ENCODE results near the gene TENM3.

Gene TENM3

GRCh38 chr4:182255441-182256190, 12.4 kb downstream of the TENM3 start:
- no peak for DNase-seq

GRCh38 chr4:182257016-182257415, 13.8 kb downstream of the TENM3 start:
- no peak for DNase-seq

DNA sequence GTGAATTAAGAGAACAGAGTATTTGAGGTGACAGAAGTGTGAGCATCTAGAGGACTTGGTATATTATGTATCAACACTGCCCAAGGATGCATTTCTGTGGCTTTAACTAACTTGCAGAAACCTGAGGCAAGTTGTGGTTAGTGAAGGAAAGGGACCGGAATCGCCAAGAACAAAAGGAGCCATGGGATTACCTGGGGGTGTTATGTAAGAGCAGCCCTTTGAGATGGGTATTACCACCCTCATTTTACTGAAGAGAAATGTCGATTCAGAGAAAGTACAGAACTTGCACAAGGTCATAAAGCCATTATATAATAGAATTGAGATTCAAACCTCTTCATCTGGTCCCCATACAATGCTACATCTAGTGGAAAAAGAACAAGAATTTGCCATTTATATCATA, 14.3 kb downstream of the TENM3 start:
- DNase-seq, result no peak

DNA sequence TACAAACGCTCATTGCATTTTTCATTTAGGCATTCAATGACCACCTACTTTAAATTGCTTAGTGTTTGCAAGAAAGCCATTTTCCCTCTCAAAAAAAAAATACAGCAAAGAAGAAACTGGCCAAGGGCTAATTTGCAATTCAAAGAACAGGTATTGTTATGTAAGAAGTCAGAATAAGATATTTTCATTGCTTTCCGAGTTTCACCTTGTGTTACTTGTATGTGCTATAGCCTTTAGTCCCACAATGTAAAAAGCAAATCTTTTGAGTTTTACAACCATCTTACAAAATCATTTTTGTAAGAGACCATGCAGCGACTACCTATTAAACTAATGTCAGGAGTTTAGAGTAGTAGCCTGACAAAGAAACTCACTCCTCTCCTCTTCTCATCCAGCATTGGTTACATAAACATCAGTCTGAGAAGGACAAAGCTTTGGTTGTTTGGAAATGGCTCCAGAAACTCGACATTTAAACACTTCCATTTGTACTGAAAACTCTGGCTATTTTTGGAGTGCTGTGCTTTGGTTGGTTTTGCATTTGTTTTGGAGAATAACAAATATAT, 15.3 kb downstream of the TENM3 start:
- no peak for DNase-seq

GRCh38 chr4:182261651-182262223, 18.5 kb downstream of the TENM3 start:
- DNase-seq, result no peak

GRCh38 chr4:182263562-182263961, 20.4 kb downstream of the TENM3 start:
- no peak for DNase-seq

DNA sequence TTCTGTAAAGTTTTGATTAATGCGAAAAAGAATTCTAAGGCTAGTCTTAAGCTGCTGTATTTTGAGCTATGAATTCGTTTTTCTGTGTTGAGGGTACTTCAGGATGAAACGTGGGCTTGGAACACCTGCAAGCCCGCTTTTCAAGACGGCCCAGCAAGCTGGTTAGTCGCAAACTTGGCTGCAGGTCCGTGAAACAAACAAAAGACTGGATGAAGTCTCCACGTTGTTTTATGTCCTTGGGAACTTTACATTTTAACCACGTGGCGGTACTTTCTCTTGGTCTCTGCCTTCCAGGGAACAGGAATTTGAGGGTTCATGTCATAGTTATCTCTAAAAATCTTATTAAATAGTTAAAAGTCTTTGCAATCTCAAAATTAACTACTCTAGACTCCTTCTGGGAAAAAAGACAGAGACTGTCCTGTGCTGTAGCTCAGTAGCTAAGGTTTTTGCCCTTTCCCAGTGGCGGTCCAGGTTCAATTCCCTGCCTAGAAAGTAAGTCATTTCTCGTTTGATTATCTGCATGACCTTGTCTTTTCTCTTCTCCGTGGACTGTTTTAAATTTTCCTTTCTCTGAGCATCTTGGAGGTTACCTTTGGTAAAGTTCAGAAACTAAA, 21.0 kb downstream of the TENM3 start:
- DNase-seq, result no peak

DNA sequence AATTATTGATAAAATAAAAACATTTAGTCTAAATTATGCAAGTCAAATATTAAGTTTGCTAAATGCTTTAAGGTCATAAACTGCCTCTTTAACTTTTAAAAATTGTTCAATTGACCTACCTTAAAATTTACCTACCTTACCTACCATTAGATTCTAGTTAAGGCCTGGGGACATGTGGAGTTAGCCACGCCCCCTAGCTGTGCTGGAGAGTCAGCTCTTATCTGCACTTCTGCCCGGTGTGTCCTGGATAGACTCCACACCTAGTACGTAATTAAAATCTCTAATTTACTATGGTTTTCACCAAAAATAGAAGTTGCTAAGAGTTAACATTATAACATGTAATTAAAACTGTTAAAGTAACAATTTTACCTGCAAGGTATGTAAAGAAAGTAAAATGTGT, 22.7 kb downstream of the TENM3 start:
- no peak for DNase-seq

- DNase-seq, result no peak
Measured at GRCh38 chr4:182267048-182267447, 23.8 kb downstream of the TENM3 start.

GRCh38 chr4:182268966-182269365, 25.8 kb downstream of the TENM3 start:
- DNase-seq, result no peak

DNA sequence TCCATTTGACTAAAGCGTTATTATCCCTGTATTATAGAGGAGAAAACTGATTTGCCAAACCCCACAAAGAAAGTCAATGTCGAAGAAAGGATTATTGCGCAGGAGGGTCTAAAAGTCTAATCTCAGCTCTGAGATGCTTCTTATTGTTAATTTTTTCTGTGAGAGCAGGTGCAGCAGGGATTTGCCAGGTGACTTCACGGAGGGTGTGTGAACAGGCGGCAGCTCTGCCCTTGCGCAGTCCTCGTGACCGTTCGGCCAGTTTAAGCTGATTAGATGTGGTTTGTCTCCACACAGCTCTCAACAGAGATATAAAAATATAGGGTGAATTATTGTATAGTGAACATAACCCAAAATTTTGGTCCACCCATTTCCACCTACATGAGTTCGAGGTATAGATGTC, 28.5 kb downstream of the TENM3 start:
- DNase-seq, result no peak

GRCh38 chr4:182272151-182272550, 28.9 kb downstream of the TENM3 start:
- DNase-seq, result no peak

DNA sequence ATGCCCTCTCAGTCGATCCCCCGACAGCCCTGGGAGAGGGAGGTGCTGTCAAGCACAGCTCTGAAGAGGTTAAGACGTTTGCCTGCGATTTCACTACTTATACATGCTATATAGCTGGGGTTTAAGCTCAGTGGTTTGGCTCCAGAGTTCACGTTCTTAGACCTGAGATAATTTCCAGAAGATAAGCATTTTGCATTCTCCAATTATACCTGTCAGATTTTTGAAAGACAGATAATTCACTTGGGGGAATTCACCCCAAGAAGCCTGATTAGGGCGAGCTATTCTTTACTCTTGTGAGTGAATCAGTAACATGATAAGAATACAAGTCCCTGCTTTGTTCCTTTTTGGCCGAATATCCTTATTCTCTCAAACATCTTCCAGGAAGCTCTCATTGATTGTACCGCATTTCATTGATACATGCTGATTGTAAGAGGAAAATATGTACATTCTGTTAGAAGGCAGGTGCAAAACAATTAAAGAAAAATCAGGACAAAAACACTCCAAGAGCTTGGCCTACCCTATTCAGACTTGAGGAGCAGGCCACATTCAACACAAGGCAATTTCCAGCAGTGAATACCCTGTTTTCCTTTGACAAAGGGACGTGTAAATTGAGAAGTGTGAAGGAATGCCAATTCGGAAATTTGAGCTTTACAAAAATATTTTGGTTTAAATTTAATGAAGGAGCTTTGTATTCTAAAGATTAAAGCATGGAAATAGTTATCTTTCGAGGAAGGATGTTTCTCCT, 30.2 kb downstream of the TENM3 start:
- no peak for DNase-seq

DNA sequence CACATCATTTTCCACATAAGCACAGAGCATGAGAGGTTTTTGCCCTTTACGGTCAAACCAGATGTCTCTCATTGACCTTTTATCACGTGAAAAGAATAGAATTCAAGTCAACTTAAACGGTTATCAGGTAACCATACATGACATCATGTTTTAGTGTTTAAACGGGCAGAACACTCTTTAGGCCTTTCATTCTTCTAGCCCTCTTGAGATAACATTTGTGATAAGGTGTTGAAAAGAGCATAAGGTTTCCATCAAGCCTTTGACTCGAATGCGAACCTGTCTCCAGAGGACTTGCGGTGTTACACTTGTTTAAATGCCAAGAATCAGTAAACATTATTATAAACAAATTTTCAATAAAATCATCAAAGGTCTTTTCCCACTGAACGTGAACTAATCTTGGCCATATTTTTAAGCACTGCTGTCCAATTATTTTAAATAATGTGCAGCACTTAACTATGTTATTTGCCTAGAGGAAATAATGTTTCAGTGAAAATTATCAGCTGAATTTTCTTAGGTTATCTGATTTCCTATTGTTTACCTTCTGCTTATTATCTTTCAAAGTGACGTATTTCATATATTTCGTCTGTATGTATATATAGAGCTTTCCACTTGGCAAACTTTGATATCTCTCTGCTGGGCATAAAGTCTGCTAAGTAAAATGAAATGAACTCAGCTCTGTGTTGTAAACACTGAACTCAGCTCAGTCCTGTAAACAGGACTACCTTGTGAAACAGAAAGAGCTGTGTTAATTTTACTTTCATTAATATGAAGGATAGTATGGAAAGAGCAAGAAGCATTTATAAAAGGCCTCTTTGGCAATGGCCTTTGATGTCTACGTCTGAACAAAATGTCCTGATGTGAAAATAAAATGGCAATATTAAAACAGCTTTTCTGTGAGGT, 33.3 kb downstream of the TENM3 start:
- no peak for DNase-seq

GRCh38 chr4:182277377-182277776, 34.2 kb downstream of the TENM3 start:
- no peak for DNase-seq

GRCh38 chr4:182278729-182279128, 35.5 kb downstream of the TENM3 start:
- DNase-seq, result no peak

GRCh38 chr4:182280436-182281111, 37.4 kb downstream of the TENM3 start:
- no peak for DNase-seq

DNA sequence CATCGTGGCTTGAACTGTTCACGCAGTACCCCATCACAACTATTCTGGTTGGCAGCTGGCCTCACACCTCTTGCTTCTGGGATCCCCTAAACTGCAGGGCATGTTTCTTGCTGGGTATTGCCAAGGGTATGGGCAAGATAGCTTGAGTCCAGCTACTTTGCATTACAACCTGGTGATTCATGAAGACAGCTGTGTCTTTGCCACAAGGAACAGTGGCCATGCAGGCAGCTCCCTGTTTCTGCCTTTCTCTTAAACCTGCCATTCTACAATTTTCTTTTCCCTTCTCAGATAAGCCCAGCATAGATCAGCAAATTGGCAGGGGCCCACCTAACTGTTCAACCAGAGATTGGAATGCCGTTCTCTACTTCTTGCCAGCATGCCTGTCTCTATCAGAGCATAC, 42.8 kb downstream of the TENM3 start:
- no peak for DNase-seq

DNA sequence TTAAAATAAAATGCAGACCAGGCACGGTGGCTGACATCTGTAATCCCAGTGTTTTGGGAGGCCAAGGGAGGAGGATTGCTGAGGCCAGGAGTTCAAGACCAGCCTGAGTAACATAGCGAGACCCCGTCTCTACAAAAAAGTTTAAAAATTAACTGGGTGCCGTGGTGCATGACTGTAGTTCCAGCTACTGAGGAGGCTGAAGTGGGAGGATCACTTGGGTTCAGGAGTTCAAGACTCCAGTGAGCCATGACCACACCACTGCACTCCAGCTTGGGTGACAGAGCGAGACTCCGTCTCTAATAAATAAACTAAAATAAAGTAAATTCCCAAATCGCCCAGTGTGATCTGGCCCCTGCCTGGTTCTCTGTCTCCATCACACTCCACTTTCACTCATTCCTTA, 43.7 kb downstream of the TENM3 start:
- DNase-seq, result no peak

- no peak for DNase-seq
Measured at GRCh38 chr4:182288534-182288933, 45.3 kb downstream of the TENM3 start.

DNA sequence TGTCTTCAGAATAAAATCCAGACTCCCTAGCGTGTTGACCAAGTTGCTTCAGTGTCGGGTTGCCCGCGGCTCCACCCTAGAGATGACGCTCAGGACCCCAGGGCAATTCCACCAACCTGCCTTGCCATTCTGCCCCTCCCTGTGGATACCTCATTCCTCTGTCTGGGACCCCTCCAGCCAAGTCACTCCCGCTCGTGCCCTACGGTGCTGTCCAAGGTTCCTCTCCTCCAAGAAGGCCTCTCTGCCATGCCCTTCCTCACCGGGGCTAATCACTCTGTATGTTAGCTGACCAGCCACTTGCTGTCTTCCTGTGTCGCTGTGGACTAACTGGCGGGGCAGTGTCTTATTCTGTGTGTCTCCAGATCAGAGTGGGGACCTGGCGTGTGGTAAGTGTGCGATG, 46.6 kb downstream of the TENM3 start:
- no peak for DNase-seq

DNA sequence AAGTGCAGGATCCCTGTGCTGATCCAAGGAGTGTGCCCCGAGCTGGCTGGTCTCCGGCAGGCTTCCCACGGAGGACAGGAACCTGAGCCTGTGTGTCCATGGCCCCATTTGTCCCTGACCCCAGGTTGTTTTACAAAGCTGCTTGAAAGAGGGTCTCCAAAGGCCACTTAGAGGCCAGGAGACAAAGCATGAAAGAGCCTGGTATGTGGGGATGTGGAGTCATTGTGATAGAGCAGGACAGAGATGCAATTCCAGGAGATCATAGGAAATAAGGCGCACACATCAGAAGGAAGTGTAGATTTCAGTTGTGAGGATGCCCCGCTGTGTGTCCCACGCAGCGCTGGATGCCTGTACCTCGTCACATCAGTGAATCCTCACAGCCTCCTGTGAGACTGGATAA, 48.0 kb downstream of the TENM3 start:
- DNase-seq, result no peak

Measured in effector CD4-positive, alpha-beta T cell (primary cell).